DOHH2 (cell line): ENCODE data around the gene MICAL2.

Experiments
- H3F3A ChIP-seq: fragments of 200-600 bp; sonication (generic), shearing (Covaris generic); 2 replicates; pipeline ENCODE4 v1.6.0; 2016; ENCODE audit warnings: antibody characterized with exemption, mild to moderate bottlenecking; ENCODE audit not compliant: control insufficient read depth, insufficient read depth
- H3K27ac ChIP-seq: fragments of 200-600 bp; sonication (generic); 2 replicates; pipeline ENCODE4 v1.5.1; 2014; ENCODE audit warnings: low read depth, mild to moderate bottlenecking, low read length, moderate library complexity
- H3K27me3 ChIP-seq: fragments of 200-600 bp; sonication (generic); 2 replicates; pipeline ENCODE4 v1.6.1; 2014; ENCODE audit warnings: mild to moderate bottlenecking, low read length, mixed read lengths; ENCODE audit not compliant: control insufficient read depth
- H3K36me3 ChIP-seq: fragments of 200-600 bp; sonication (generic); 2 replicates; pipeline ENCODE4 v1.6.1; 2014; ENCODE audit warnings: mild to moderate bottlenecking, low read length, moderate library complexity, mixed read lengths; ENCODE audit not compliant: control insufficient read depth
- H3K4me1 ChIP-seq: fragments of 200-600 bp; sonication (generic); 2 replicates; pipeline ENCODE4 v1.6.1; 2014; ENCODE audit warnings: mild to moderate bottlenecking, low read length, mixed read lengths; ENCODE audit not compliant: control insufficient read depth
- H3K4me2 ChIP-seq: fragments of 200-600 bp; sonication (generic); 2 replicates; pipeline ENCODE4 v1.6.0; 2014; ENCODE audit warnings: mild to moderate bottlenecking, low read length, moderate library complexity
- H3K4me3 ChIP-seq: fragments of 200-600 bp; sonication (generic); 2 replicates; pipeline ENCODE4 v1.5.1; 2014; ENCODE audit warnings: mild to moderate bottlenecking, low read length, mixed read lengths
- H3K79me2 ChIP-seq: fragments of 200-600 bp; sonication (generic); 2 replicates; pipeline ENCODE4 v1.6.1; 2014; ENCODE audit warnings: mild to moderate bottlenecking, low read length, mixed read lengths; ENCODE audit not compliant: control insufficient read depth
- H3K9me2 ChIP-seq: fragments of 200-600 bp; sonication (generic); replicated peaks from 2 replicates; pipeline ENCODE4 v1.6.1; 2014; ENCODE audit warnings: mild to moderate bottlenecking, low read length, mixed read lengths; ENCODE audit not compliant: control insufficient read depth
- H3K9me3 ChIP-seq: fragments of 200-600 bp; sonication (generic); 2 replicates; pipeline ENCODE4 v1.6.1; 2014; ENCODE audit warnings: antibody characterized with exemption, low read length, mixed read lengths; ENCODE audit not compliant: control insufficient read depth, insufficient read depth
- H4K20me1 ChIP-seq: fragments of 200-600 bp; sonication (generic); 2 replicates; pipeline ENCODE4 v1.6.0; 2014; ENCODE audit warnings: low read depth, mild to moderate bottlenecking, antibody characterized with exemption, low read length, moderate library complexity; ENCODE audit not compliant: control insufficient read depth, insufficient read depth
- CTCF ChIP-seq: fragments of 200-600 bp; sonication (generic); IDR thresholded peaks from one replicate; pipeline ENCODE4 v1.5.1; 2014; ENCODE audit warnings: antibody characterized with exemption, mild to moderate bottlenecking, low read depth, low read length; ENCODE audit not compliant: poor library complexity, severe bottlenecking
- EZH2phosphoT487 ChIP-seq: fragments of 200-600 bp; sonication (generic); IDR thresholded peaks from 2 replicates; pipeline ENCODE4 v1.6.1; 2017; ENCODE audit warnings: borderline replicate concordance, mild to moderate bottlenecking, antibody characterized with exemption, low read length, moderate library complexity, mixed read lengths

The MICAL2 gene

GRCh38 chr11:12162652-12163051, 52.3 kb downstream of the MICAL2 start:
- no peaks in the 10 kb centered on the region for H3K9me2 ChIP-seq
- no peaks in the 10 kb centered on the region for H4K20me1 ChIP-seq
- H3K79me2 ChIP-seq, result no peaks in the 10 kb centered on the region
- H3F3A ChIP-seq, result no peaks in the 10 kb centered on the region
- no peaks in the 10 kb centered on the region for H3K36me3 ChIP-seq
- no peaks in the 10 kb centered on the region for H3K4me1 ChIP-seq
- H3K4me3 ChIP-seq, result no peak overlapping the region
- TF ChIP-seq EZH2phosphoT487 (no peak), CTCF (no peak)
- H3K27me3 ChIP-seq, result no peaks in the 10 kb centered on the region
- H3K27ac ChIP-seq, result no peak overlapping the region
- H3K4me2 ChIP-seq, result no peak overlapping the region
- no peaks in the 10 kb centered on the region for H3K9me3 ChIP-seq

- Histone ChIP-seq H3K79me2 (no peaks in the 10 kb centered on the region), H3K4me1 (no peaks in the 10 kb centered on the region), H3K36me3 (no peaks in the 10 kb centered on the region), H3F3A (no peaks in the 10 kb centered on the region), H3K27me3 (no peaks in the 10 kb centered on the region), H3K9me3 (no peaks in the 10 kb centered on the region), H3K9me2 (no peaks in the 10 kb centered on the region), H4K20me1 (no peaks in the 10 kb centered on the region), H3K4me3 (no peak overlapping the region), H3K4me2 (no peak overlapping the region), H3K27ac (no peak overlapping the region)
- TF ChIP-seq EZH2phosphoT487 (no peak), CTCF (no peak)
Measured at GRCh38 chr11:12163181-12163941, 53.0 kb downstream of the MICAL2 start.

- no peak overlapping the region for H3K4me3 ChIP-seq
- no peaks in the 10 kb centered on the region for H3K79me2 ChIP-seq
- H3K27me3 ChIP-seq, result no peaks in the 10 kb centered on the region
- no peaks in the 10 kb centered on the region for H4K20me1 ChIP-seq
- H3K4me2 ChIP-seq, result no peak overlapping the region
- TF ChIP-seq CTCF (no peak), EZH2phosphoT487 (no peak)
- H3K9me3 ChIP-seq, result no peaks in the 10 kb centered on the region
- no peaks in the 10 kb centered on the region for H3K9me2 ChIP-seq
- H3K36me3 ChIP-seq, result no peaks in the 10 kb centered on the region
- no peaks in the 10 kb centered on the region for H3K4me1 ChIP-seq
- no peak overlapping the region for H3K27ac ChIP-seq
- H3F3A ChIP-seq, result no peaks in the 10 kb centered on the region
Measured at GRCh38 chr11:12164061-12165014, 53.9 kb downstream of the MICAL2 start.
